ENCODE data around the gene NAP1L2.
"Not testable (repeated sequence)": the region's sequence is repeated elsewhere in the genome, so short reads cannot be mapped to it uniquely, and the experiment has no call there.

Gene NAP1L2, protein sequence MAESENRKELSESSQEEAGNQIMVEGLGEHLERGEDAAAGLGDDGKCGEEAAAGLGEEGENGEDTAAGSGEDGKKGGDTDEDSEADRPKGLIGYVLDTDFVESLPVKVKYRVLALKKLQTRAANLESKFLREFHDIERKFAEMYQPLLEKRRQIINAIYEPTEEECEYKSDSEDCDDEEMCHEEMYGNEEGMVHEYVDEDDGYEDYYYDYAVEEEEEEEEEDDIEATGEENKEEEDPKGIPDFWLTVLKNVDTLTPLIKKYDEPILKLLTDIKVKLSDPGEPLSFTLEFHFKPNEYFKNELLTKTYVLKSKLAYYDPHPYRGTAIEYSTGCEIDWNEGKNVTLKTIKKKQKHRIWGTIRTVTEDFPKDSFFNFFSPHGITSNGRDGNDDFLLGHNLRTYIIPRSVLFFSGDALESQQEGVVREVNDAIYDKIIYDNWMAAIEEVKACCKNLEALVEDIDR

DNA sequence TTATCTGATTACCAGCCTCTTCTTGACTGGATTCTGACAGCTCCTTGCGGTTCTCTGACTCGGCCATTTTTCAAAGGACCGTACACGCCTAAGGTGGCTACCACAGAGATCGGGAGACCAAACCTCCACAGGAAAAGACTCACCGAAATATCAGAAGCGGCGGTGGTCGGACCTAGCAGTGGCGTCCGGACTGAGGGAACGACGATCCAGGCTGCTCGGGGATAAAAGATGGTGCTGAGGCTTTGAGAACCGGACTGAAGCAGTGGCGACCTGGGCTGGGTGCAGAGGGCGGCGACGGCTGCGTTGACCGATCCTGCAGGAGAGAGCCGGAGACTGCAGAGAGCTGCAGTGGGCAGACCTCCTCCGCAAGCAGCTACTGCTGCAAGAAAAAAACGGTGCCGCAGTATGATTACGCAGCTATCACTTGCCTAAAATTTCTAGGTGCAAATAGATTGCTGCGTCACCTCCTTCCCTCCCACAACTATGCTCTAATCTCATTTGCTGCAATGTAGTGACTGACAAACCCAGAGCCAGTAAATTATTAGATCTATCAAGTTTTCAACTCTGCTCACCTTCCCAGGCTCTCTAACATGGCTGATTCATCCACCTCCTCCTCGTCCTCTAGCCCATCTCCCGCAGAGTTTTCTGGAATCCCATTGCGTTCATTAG is at the start of gene NAP1L2:
Gene NAP1L2 (minus strand): TSS at position 426 of the 669 bp plus-strand sequence. CDS start 359 bp downstream, at position 67.
- peak; percentile 89 to 95 for ATAC-seq

DNA sequence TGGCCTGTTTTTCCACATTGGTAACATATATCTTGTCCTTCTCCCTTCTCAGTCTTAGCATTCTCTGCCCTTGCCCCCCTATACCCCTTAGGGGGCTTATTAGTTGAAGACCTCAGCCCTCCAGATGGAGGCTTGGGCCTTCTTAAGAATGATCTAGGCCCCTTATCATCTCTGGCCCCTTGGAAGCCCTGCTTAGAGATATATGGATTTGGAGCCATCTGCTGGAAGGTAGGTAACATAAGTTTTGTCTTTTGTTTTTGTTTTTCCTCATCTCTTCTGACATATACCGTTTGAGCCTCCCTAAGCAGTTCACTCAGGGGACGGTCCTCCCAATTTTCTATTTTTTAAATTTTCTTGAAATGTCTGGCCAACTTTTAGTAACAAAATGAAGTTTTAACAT is 48.3 kb upstream of the NAP1L2 start:
- no peak for ATAC-seq

DNA sequence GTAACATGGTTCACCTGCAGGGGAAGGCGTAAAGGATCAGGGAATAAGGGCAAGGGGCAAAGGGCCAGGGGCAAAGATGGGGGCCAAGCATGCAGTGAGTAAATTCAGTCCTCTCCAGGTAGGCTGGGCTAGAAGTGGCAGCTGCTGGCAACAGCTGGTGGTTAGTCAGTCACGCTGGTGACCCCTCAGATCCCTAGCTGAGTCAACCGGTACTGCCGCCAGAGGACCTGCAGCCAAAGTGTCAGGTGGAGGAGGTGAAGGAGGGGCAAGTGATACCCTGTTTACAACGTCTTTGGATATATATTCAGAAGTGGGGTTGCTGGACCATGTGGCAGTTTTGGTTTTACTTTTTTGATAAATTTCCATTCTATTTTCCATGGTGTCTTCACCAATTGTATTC is 24.6 kb upstream of the NAP1L2 start:
- ATAC-seq: no peak

- ATAC-seq: no peak
Measured at GRCh38 chrX:73217621-73218020, 3.0 kb upstream of the NAP1L2 start.

- no peak for ATAC-seq
Measured at GRCh38 chrX:73215246-73215645, 595 bp upstream of the NAP1L2 start.

DNA sequence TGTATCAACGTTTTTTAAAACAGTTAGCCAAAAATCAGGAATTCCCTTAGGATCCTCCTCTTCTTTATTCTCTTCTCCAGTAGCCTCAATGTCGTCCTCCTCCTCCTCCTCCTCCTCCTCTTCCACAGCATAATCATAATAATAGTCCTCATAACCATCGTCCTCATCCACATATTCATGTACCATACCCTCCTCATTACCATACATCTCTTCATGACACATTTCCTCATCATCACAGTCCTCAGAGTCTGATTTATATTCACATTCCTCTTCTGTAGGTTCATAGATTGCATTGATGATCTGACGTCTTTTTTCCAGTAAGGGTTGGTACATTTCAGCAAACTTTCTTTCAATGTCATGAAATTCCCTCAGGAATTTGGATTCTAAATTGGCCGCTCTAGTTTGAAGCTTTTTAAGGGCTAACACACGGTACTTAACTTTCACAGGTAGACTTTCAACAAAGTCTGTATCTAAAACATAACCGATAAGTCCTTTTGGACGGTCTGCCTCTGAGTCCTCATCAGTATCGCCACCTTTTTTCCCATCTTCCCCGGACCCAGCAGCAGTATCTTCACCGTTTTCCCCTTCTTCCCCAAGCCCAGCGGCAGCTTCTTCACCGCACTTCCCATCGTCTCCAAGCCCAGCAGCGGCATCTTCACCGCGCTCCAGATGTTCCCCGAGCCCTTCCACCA is 771 bp downstream of the NAP1L2 start:
- peak; percentile 42 to 51 for ATAC-seq

DNA sequence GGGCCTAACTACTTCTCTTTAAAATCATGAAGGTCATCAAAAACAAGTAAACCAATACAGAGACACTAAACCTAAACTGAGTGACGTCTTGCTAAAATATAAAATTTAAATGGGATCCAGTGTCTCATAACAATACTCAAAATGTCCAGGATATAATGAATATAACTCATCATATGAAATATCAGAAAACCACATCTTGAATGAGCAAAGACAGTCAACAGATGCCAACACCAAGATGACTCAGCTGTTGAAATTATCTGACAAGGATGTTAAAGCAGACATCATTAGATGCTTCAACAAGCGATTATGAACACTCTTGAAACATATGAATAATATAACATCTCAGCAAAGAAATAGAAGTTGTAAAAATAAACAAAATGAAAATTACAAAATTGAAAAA is 8.3 kb downstream of the NAP1L2 start:
- no peak for ATAC-seq

GRCh38 chrX:73182502-73183114 is 32.0 kb downstream of the NAP1L2 start:
- ATAC-seq: no peak

DNA sequence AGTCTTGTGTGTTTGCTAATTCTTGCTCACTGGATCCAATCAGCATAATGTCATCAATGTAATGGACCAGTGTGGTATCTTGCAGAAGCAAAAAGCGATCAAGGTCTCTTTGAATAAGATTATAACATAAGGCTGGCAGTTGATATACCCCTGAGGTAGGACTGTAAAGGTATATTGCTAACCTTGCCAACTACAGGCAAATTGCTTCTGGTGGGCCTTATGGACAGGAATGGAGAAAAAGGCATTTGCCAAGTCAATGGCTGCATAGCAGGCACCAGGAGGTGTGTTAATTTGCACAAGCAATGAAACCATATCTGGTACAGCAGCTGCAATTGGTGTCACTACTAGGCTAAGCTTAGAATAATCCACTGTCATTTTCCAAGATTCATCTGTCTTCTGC is 45.7 kb downstream of the NAP1L2 start:
- not testable (repeated sequence) for ATAC-seq

Measured in activated CD4-positive, CD25-positive, alpha-beta regulatory T cell treated with anti-CD3 and anti-CD28 coated beads, Interleukin-2, amount 50 U/mL, for 24 hours (primary cell).